ENCODE results near the gene MEGF6.

Gene MEGF6

DNA sequence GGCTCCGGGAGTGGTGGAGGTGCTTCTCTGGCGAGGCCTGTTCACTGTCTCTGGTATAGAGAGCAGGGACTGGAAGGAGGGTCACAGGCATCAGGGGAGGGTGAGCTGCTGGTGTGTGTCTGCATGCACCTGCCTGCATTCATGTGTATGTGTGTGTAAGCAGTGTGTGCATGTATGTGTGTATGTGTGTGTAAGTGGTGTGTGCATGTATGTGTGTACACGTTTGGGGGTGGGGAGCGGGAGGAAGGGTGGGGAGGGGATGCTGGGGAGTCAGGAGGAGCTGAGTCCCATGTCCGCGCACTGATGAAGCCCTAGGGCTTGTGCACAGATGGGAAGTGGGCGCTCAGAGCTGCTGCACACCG is 107.8 kb downstream of the MEGF6 start:
- Histone ChIP-seq H3K9me3 (ENCODE audit: control insufficient read depth, low read length) (no peaks in the 10 kb centered on the region), H3K27me3 (ENCODE audit: control insufficient read depth, insufficient read depth, low read length, poor library complexity, severe bottlenecking) (no peaks in the 10 kb centered on the region), H3K4me3 (ENCODE audit: insufficient read depth, low read depth, low read length) (no peak overlapping the region), H3K27ac (ENCODE audit: insufficient read depth, low read depth, low read length, poor library complexity, severe bottlenecking) (no peak overlapping the region), H3K36me3 (ENCODE audit: control insufficient read depth, insufficient read depth, low read length) (no peaks in the 10 kb centered on the region), H3K4me1 (ENCODE audit: control insufficient read depth, insufficient read depth, low read length) (no peaks in the 10 kb centered on the region)
- 86 to 87% methylated on average over 8 of the region's 8 CpGs for WGBS, 2 experiments

- Histone ChIP-seq H3K27ac (ENCODE audit: insufficient read depth, low read depth, low read length, poor library complexity, severe bottlenecking) (no peak overlapping the region), H3K27me3 (ENCODE audit: control insufficient read depth, insufficient read depth, low read length, poor library complexity, severe bottlenecking) (no peaks in the 10 kb centered on the region)
Observed at GRCh38 chr1:3502641-3503524, 108.4 kb downstream of the MEGF6 start.

DNA sequence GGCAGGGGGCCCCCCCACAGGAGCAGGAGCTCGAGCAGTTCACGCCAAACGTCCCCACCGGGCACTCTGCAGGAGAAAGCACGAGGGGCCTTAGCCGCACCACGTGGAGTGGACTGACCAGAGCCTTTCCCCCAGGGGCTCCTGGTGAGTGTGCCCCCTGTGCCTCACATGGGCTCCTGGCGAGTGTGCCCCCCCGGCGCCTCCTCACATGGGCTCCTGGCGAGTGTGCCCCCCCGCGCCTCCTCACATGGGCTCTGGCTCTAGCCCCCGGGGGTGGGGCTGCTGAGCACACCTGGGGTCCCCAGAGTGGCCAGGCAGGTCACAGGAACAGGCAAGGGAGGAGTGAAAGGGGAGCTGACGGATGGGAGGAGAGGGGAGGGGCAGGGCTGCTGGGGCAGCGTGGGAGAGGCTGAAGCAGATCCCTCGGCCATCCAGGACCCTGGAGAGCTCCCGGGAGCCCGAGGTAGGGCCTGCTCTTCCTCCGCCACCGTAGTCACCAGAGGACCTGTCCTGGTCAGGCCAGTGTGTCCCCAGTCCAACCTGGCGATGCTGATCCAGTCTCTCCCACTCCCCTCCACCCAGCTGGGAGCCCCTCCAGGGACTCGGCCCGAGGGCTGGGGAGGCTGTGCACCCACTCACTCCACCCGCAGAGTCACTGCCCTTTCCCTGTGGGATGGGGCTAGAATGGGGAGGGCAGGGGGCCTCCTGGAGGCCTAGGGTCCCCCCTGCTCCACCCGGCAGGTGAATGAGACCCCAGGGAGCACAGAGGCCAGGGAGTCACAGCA is 109.3 kb downstream of the MEGF6 start:
- Histone ChIP-seq H3K4me1 (ENCODE audit: control insufficient read depth, insufficient read depth, low read length) (no peaks in the 10 kb centered on the region), H3K9me3 (ENCODE audit: control insufficient read depth, low read length) (no peaks in the 10 kb centered on the region), H3K27ac (ENCODE audit: insufficient read depth, low read depth, low read length, poor library complexity, severe bottlenecking) (no peak overlapping the region), H3K4me3 (ENCODE audit: insufficient read depth, low read depth, low read length) (no peak overlapping the region), H3K36me3 (ENCODE audit: control insufficient read depth, insufficient read depth, low read length) (no peaks in the 10 kb centered on the region), H3K27me3 (ENCODE audit: control insufficient read depth, insufficient read depth, low read length, poor library complexity, severe bottlenecking) (no peaks in the 10 kb centered on the region)
- WGBS, 2 experiments, result 60% methylated on average over 26 of the region's 26 CpGs

More at GRCh38 chr1:3502641-3503524, 108.4 kb downstream of the MEGF6 start:
- 87 to 89% methylated on average over 22 of the region's 22 CpGs for WGBS, 2 experiments
- Histone ChIP-seq H3K9me3 (ENCODE audit: control insufficient read depth, low read length) (no peaks in the 10 kb centered on the region), H3K36me3 (ENCODE audit: control insufficient read depth, insufficient read depth, low read length) (no peaks in the 10 kb centered on the region), H3K4me3 (ENCODE audit: insufficient read depth, low read depth, low read length) (no peak overlapping the region), H3K4me1 (ENCODE audit: control insufficient read depth, insufficient read depth, low read length) (no peaks in the 10 kb centered on the region)

DNA sequence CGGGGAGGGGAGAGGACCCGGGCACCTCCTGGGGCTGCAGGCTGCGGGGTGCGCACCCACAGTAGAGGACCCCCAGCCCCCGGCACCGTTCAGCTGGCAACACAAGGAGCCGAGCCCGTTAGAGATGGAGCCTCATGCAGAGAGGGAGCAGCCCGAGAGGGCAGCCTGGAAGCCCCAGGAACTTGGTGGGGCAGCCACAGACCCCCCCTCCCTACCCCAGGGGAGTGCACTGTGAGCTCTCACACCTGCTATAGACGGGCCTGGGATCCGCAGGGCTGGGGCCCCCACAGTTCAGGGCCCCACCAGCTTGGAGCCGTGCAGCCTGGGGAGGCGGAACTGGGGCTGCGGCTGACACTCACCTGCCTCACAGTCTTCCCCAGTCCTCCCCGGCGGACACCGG is 109.9 kb downstream of the MEGF6 start:
- Histone ChIP-seq H3K4me1 (ENCODE audit: control insufficient read depth, insufficient read depth, low read length) (no peaks in the 10 kb centered on the region), H3K36me3 (ENCODE audit: control insufficient read depth, insufficient read depth, low read length) (no peaks in the 10 kb centered on the region), H3K27me3 (ENCODE audit: control insufficient read depth, insufficient read depth, low read length, poor library complexity, severe bottlenecking) (no peaks in the 10 kb centered on the region), H3K9me3 (ENCODE audit: control insufficient read depth, low read length) (no peaks in the 10 kb centered on the region), H3K27ac (ENCODE audit: insufficient read depth, low read depth, low read length, poor library complexity, severe bottlenecking) (no peak overlapping the region), H3K4me3 (ENCODE audit: insufficient read depth, low read depth, low read length) (no peak overlapping the region)
- 87% methylated on average over 17 of the region's 17 CpGs for WGBS, 2 experiments

DNA sequence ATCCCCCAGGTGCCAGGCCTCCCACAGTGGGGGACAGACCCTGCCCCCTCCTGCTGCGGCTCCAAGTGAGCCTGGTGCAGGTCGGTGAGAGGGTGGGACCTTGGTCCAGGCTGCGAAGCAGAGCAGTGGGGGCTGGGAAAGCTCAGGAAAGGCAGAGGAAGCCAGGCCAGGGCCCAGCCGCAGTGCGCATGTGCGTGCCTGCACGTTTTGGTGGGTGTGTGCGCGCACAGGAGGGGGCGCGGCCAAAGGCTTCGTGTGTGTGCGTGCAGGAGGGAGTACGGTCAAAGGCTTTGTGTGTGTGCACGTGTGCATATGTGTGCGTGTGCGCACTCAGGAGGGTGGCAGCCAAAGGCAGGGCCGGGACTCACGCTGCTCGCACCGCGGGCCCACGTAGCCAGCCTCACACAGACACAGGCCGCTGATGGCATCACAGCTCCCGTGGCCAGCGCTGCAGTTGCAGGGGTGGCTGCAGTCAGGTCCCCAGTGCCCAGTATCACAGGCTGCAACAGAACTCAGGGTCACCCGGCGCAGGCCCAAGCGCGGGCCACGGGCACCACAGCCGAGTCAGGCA is 111.0 kb downstream of the MEGF6 start:
- no peaks in the 10 kb centered on the region for H3K27me3 ChIP-seq (ENCODE audit: control insufficient read depth, insufficient read depth, low read length, poor library complexity, severe bottlenecking)
- H3K27ac ChIP-seq (ENCODE audit: insufficient read depth, low read depth, low read length, poor library complexity, severe bottlenecking), result no peak overlapping the region
- H3K4me3 ChIP-seq (ENCODE audit: insufficient read depth, low read depth, low read length), result no peak overlapping the region
- WGBS, 2 experiments, result 95% methylated on average over 32 of the region's 32 CpGs
- no peaks in the 10 kb centered on the region for H3K36me3 ChIP-seq (ENCODE audit: control insufficient read depth, insufficient read depth, low read length)
- no peaks in the 10 kb centered on the region for H3K4me1 ChIP-seq (ENCODE audit: control insufficient read depth, insufficient read depth, low read length)
- no peaks in the 10 kb centered on the region for H3K9me3 ChIP-seq (ENCODE audit: control insufficient read depth, low read length)

DNA sequence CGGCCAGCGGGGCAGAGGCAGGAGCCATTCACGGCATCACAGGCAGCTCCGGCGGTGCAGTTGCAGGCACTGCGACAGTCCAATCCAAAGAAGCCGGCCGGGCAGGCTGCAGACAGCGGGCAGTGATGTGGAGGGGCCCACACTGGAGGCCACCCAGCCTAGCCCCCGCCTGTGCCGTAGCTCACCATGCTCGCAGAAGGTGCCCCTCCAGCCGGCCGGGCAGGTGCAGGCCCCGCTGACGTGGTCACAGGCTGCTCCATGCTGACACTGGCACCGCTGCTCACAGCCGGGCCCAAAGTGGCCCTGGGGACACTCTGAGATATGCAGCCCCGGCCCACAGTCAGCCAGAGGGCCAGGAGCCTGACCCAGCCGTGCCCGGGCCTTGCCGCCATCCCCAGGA is 111.7 kb downstream of the MEGF6 start:
- 88 to 89% methylated on average over 22 of the region's 22 CpGs for WGBS, 2 experiments
- H3K4me3 ChIP-seq (ENCODE audit: insufficient read depth, low read depth, low read length), result no peak overlapping the region
- H3K27ac ChIP-seq (ENCODE audit: insufficient read depth, low read depth, low read length, poor library complexity, severe bottlenecking), result no peak overlapping the region
- H3K4me1 ChIP-seq (ENCODE audit: control insufficient read depth, insufficient read depth, low read length), result no peaks in the 10 kb centered on the region
- no peaks in the 10 kb centered on the region for H3K36me3 ChIP-seq (ENCODE audit: control insufficient read depth, insufficient read depth, low read length)
- no peaks in the 10 kb centered on the region for H3K9me3 ChIP-seq (ENCODE audit: control insufficient read depth, low read length)
- no peaks in the 10 kb centered on the region for H3K27me3 ChIP-seq (ENCODE audit: control insufficient read depth, insufficient read depth, low read length, poor library complexity, severe bottlenecking)

GRCh38 chr1:3498986-3499385 is 112.3 kb downstream of the MEGF6 start:
- H3K36me3 ChIP-seq (ENCODE audit: control insufficient read depth, insufficient read depth, low read length), result no peaks in the 10 kb centered on the region
- no peaks in the 10 kb centered on the region for H3K4me1 ChIP-seq (ENCODE audit: control insufficient read depth, insufficient read depth, low read length)
- H3K9me3 ChIP-seq (ENCODE audit: control insufficient read depth, low read length), result no peaks in the 10 kb centered on the region
- no peak overlapping the region for H3K27ac ChIP-seq (ENCODE audit: insufficient read depth, low read depth, low read length, poor library complexity, severe bottlenecking)
- H3K4me3 ChIP-seq (ENCODE audit: insufficient read depth, low read depth, low read length), result no peak overlapping the region
- WGBS, 2 experiments, result 94% methylated on average over 8 of the region's 8 CpGs
- H3K27me3 ChIP-seq (ENCODE audit: control insufficient read depth, insufficient read depth, low read length, poor library complexity, severe bottlenecking), result no peaks in the 10 kb centered on the region

DNA sequence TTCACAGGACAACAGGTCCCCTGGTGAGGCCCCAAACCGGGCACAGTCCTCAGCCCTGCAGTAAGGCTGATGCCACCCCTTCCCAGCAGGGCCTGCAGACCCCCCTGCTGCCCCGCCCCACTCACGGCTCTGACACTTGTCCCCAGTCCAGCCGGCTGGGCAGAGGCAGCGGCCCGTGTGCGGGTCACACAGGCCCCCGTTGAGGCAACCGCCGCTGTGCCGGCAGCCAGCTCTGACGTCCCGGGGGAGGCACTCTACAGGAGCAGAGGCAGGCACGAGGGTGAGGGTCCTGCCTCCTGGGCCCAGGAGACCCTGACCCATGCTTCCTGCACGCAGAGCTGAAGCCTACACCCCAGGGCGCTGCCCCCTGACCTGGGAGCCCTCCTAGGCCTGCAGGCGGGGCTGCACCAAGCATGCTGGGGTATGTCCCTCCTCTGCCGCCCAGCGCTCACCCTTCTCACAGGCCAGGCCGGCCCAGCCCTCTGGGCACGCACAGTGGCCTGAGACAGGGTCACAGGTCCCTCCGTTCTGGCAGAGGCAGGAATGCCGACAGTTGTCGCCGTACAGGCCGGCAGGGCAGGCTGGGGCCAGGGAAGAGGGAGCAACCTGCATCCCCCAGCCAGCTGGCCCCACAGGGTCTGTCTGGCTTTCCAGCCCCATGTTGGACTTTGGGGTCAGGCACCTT is 112.9 kb downstream of the MEGF6 start:
- Histone ChIP-seq H3K4me3 (ENCODE audit: insufficient read depth, low read depth, low read length) (no peak overlapping the region), H3K36me3 (ENCODE audit: control insufficient read depth, insufficient read depth, low read length) (no peaks in the 10 kb centered on the region), H3K4me1 (ENCODE audit: control insufficient read depth, insufficient read depth, low read length) (no peaks in the 10 kb centered on the region), H3K27ac (ENCODE audit: insufficient read depth, low read depth, low read length, poor library complexity, severe bottlenecking) (no peak overlapping the region), H3K9me3 (ENCODE audit: control insufficient read depth, low read length) (no peaks in the 10 kb centered on the region), H3K27me3 (ENCODE audit: control insufficient read depth, insufficient read depth, low read length, poor library complexity, severe bottlenecking) (no peaks in the 10 kb centered on the region)
- WGBS, 2 experiments, result 91% methylated on average over 26 of the region's 26 CpGs

GRCh38 chr1:3497521-3497920 is 113.8 kb downstream of the MEGF6 start:
- Histone ChIP-seq H3K36me3 (ENCODE audit: control insufficient read depth, insufficient read depth, low read length) (no peaks in the 10 kb centered on the region), H3K4me1 (ENCODE audit: control insufficient read depth, insufficient read depth, low read length) (no peaks in the 10 kb centered on the region), H3K4me3 (ENCODE audit: insufficient read depth, low read depth, low read length) (no peak overlapping the region), H3K27me3 (ENCODE audit: control insufficient read depth, insufficient read depth, low read length, poor library complexity, severe bottlenecking) (no peaks in the 10 kb centered on the region), H3K27ac (ENCODE audit: insufficient read depth, low read depth, low read length, poor library complexity, severe bottlenecking) (no peak overlapping the region), H3K9me3 (ENCODE audit: control insufficient read depth, low read length) (no peaks in the 10 kb centered on the region)
- WGBS, 2 experiments, result 85 to 87% methylated on average over 19 of the region's 19 CpGs

DNA sequence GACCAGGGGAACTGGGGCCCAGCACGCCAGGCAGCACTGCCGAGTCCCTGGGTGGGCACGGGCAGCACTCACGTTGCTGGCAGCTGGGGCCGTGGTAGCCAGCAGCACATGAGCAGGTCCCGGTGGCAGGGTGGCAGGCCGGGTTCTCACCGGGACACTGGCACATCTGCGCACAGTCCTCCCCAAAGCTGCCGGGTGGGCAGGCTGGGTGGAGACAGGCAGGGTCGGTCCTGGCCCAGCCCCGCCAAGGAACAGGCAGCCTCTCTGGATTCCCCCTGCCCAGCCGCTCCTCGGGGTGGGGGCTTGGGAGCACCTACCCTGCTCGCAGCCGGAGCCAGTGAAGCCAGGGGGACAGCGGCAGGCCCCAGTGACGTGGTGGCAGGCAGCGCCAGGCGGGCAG is 114.4 kb downstream of the MEGF6 start:
- Histone ChIP-seq H3K27me3 (ENCODE audit: control insufficient read depth, insufficient read depth, low read length, poor library complexity, severe bottlenecking) (no peaks in the 10 kb centered on the region), H3K4me1 (ENCODE audit: control insufficient read depth, insufficient read depth, low read length) (no peaks in the 10 kb centered on the region), H3K9me3 (ENCODE audit: control insufficient read depth, low read length) (no peaks in the 10 kb centered on the region), H3K27ac (ENCODE audit: insufficient read depth, low read depth, low read length, poor library complexity, severe bottlenecking) (no peak overlapping the region), H3K4me3 (ENCODE audit: insufficient read depth, low read depth, low read length) (no peak overlapping the region), H3K36me3 (ENCODE audit: control insufficient read depth, insufficient read depth, low read length) (no peaks in the 10 kb centered on the region)
- WGBS, 2 experiments, result 95 to 96% methylated on average over 20 of the region's 20 CpGs

Measured in ectodermal cell (in vitro differentiated cells).